ENCODE results near the gene MARVELD3.

MARVELD3 gene

GRCh38 chr16:71629278-71630016, 3.5 kb downstream of the MARVELD3 start:
- ATAC-seq (replicated peaks; ENCODE audit: extremely low read depth, poor library complexity, severe bottlenecking): no peak
- Mint-ChIP-seq H3K27ac (ENCODE audit: low read depth) (no peak overlapping the region), H3K4me1 (no peaks in the 10 kb centered on the region), H3K9me3 (no peaks in the 10 kb centered on the region), H3K27me3 (no peaks in the 10 kb centered on the region), H3K36me3 (ENCODE audit: insufficient read depth) (no peaks in the 10 kb centered on the region), H3K4me3 (no peak overlapping the region)
- no peak for DNase-seq (ENCODE audit: low spot score in 2 of 2)

DNA sequence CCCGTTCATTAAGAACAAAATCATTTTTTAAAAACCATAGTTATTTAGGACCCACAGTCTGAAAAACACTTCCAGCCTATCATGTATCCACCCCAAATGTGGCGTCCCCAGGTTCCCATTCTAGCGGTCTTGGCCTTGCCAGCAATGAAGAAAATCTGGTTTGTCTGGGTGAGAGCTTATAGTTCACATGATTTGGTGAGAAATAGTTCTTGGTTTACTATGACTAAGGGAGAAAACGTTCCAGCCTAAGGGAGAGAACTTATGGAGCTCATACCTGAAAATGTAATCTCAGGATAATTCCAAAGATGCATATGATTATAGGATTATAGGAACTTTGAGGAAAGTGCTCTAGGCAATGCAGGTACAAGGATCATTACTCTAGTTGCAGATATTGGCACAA, 4.8 kb downstream of the MARVELD3 start:
- no peak overlapping the region for H3K27ac Mint-ChIP-seq (ENCODE audit: low read depth)
- H3K27me3 Mint-ChIP-seq: no peaks in the 10 kb centered on the region
- DNase-seq (ENCODE audit: low spot score in 2 of 2) (no peak), ATAC-seq (replicated peaks; ENCODE audit: extremely low read depth, poor library complexity, severe bottlenecking) (no peak)
- H3K4me1 Mint-ChIP-seq: no peaks in the 10 kb centered on the region
- H3K9me3 Mint-ChIP-seq: no peaks in the 10 kb centered on the region
- no peaks in the 10 kb centered on the region for H3K36me3 Mint-ChIP-seq (ENCODE audit: insufficient read depth)
- H3K4me3 Mint-ChIP-seq: no peak overlapping the region

- no peak for ATAC-seq (replicated peaks; ENCODE audit: extremely low read depth, poor library complexity, severe bottlenecking)
- H3K27me3 Mint-ChIP-seq: no peaks in the 10 kb centered on the region
- no peak for DNase-seq (ENCODE audit: low spot score in 2 of 2)
- no peak overlapping the region for H3K27ac Mint-ChIP-seq (ENCODE audit: low read depth)
- no peaks in the 10 kb centered on the region for H3K9me3 Mint-ChIP-seq
- no peak overlapping the region for H3K4me3 Mint-ChIP-seq
- H3K4me1 Mint-ChIP-seq: no peaks in the 10 kb centered on the region
- no peaks in the 10 kb centered on the region for H3K36me3 Mint-ChIP-seq (ENCODE audit: insufficient read depth)
Observed at GRCh38 chr16:71631776-71632175, 5.8 kb downstream of the MARVELD3 start.

GRCh38 chr16:71635632-71636031, 9.6 kb downstream of the MARVELD3 start:
- no peaks in the 10 kb centered on the region for H3K4me1 Mint-ChIP-seq
- no peak overlapping the region for H3K27ac Mint-ChIP-seq (ENCODE audit: low read depth)
- ATAC-seq (replicated peaks; ENCODE audit: extremely low read depth, poor library complexity, severe bottlenecking) (no peak), DNase-seq (ENCODE audit: low spot score in 2 of 2) (no peak)
- H3K4me3 Mint-ChIP-seq: no peak overlapping the region
- H3K9me3 Mint-ChIP-seq: no peaks in the 10 kb centered on the region
- H3K36me3 Mint-ChIP-seq (ENCODE audit: insufficient read depth): peaks cover 3% of the 10 kb centered on the region
- H3K27me3 Mint-ChIP-seq: no peaks in the 10 kb centered on the region

GRCh38 chr16:71637398-71637797, 11.4 kb downstream of the MARVELD3 start:
- no peak overlapping the region for H3K27ac Mint-ChIP-seq (ENCODE audit: low read depth)
- H3K4me3 Mint-ChIP-seq: no peak overlapping the region
- H3K36me3 Mint-ChIP-seq (ENCODE audit: insufficient read depth): peaks cover 3% of the 10 kb centered on the region
- no peaks in the 10 kb centered on the region for H3K27me3 Mint-ChIP-seq
- no peak for DNase-seq (ENCODE audit: low spot score in 2 of 2)
- no peaks in the 10 kb centered on the region for H3K9me3 Mint-ChIP-seq
- H3K4me1 Mint-ChIP-seq: no peaks in the 10 kb centered on the region
- no peak for ATAC-seq (replicated peaks; ENCODE audit: extremely low read depth, poor library complexity, severe bottlenecking)

GRCh38 chr16:71645450-71645849, 19.5 kb downstream of the MARVELD3 start:
- no peak overlapping the region for H3K27ac Mint-ChIP-seq (ENCODE audit: low read depth)
- H3K4me1 Mint-ChIP-seq: no peaks in the 10 kb centered on the region
- H3K4me3 Mint-ChIP-seq: no peak overlapping the region
- peaks cover 6% of the 10 kb centered on the region for H3K36me3 Mint-ChIP-seq (ENCODE audit: insufficient read depth)
- H3K9me3 Mint-ChIP-seq: no peaks in the 10 kb centered on the region
- no peak for DNase-seq (ENCODE audit: low spot score in 2 of 2)
- no peaks in the 10 kb centered on the region for H3K27me3 Mint-ChIP-seq
- ATAC-seq (replicated peaks; ENCODE audit: extremely low read depth, poor library complexity, severe bottlenecking): no peak

DNA sequence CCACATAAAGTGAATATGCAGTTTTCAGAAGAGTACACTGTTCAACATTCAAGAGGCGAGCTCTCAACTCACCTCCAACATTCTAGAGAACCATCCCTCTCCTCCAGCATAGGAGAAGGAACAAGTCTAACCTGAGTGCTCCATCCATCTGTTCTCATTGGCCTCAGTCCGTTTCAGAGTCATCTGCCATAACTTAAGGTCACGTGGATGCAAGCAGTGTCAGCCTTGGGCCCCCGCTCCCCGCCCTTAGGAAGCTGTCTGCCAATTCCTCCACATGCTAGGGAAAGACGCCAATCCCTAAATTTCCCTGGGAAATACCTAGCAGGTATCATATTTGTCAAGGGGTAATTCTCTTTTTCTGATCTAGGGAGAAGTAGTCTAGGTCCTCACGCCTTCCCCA, 21.4 kb downstream of the MARVELD3 start:
- no peaks in the 10 kb centered on the region for H3K27me3 Mint-ChIP-seq
- H3K36me3 Mint-ChIP-seq (ENCODE audit: insufficient read depth): peaks cover 9% of the 10 kb centered on the region
- DNase-seq (ENCODE audit: low spot score in 2 of 2) (no peak), ATAC-seq (replicated peaks; ENCODE audit: extremely low read depth, poor library complexity, severe bottlenecking) (no peak)
- H3K4me1 Mint-ChIP-seq: no peaks in the 10 kb centered on the region
- no peak overlapping the region for H3K4me3 Mint-ChIP-seq
- H3K9me3 Mint-ChIP-seq: no peaks in the 10 kb centered on the region
- no peak overlapping the region for H3K27ac Mint-ChIP-seq (ENCODE audit: low read depth)

DNA sequence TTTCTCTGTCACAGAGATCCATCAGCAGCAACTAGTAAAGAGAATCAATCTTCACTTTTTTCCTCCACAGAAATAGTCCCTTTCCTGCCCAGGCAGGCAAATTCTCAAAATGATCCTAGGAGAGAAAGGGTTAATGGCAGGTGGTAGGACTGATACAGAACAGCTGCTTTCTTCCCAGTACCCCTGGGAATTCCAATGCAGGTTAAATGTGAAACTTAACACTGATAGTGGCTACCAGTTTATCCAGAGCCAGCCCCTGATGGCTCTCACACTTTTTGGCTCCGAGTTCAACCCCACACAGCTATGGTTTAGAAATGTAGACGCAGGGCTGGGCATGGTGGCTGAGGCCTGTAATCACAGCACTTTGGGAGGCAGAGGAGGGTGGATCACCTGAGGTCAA, 22.2 kb downstream of the MARVELD3 start:
- no peaks in the 10 kb centered on the region for H3K9me3 Mint-ChIP-seq
- H3K27ac Mint-ChIP-seq (ENCODE audit: low read depth): peak overlapping the region; percentile 59
- peaks cover 11% of the 10 kb centered on the region for H3K36me3 Mint-ChIP-seq (ENCODE audit: insufficient read depth)

GRCh38 chr16:71648921-71649320, 22.9 kb downstream of the MARVELD3 start:
- no peaks in the 10 kb centered on the region for H3K27me3 Mint-ChIP-seq
- no peak overlapping the region for H3K4me3 Mint-ChIP-seq
- peaks cover 11% of the 10 kb centered on the region for H3K36me3 Mint-ChIP-seq (ENCODE audit: insufficient read depth)
- DNase-seq (ENCODE audit: low spot score in 2 of 2) (no peak), ATAC-seq (replicated peaks; ENCODE audit: extremely low read depth, poor library complexity, severe bottlenecking) (no peak)
- H3K9me3 Mint-ChIP-seq: no peaks in the 10 kb centered on the region
- H3K27ac Mint-ChIP-seq (ENCODE audit: low read depth): peak overlapping the region; percentile 59
- no peaks in the 10 kb centered on the region for H3K4me1 Mint-ChIP-seq

More for the DNA sequence above, 22.2 kb downstream of the MARVELD3 start:
- ATAC-seq (replicated peaks; ENCODE audit: extremely low read depth, poor library complexity, severe bottlenecking) (no peak), DNase-seq (ENCODE audit: low spot score in 2 of 2) (no peak)
- no peak overlapping the region for H3K4me3 Mint-ChIP-seq
- H3K27me3 Mint-ChIP-seq: no peaks in the 10 kb centered on the region
- no peaks in the 10 kb centered on the region for H3K4me1 Mint-ChIP-seq

DNA sequence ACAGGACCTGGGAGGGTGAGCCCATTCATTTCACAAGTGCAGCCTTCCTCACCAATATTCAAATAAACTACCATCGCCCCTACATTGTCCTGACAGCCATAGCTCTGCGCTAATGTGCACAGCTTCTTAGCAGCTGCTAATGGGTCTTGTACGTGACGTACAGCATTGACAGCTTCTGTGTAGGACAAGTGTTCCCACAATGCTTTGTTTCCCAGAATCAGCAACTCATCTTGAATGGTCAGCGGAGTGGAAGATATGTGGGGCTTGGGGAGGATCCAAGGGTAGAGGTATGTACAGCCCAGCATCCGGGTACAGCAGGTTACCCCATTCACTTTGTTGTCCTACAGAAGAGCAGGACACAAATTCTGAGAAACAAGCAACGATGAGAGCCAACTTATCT, 23.7 kb downstream of the MARVELD3 start:
- Mint-ChIP-seq H3K4me3 (no peak overlapping the region), H3K27ac (ENCODE audit: low read depth) (no peak overlapping the region), H3K4me1 (no peaks in the 10 kb centered on the region), H3K36me3 (ENCODE audit: insufficient read depth) (peaks cover 11% of the 10 kb centered on the region), H3K27me3 (no peaks in the 10 kb centered on the region), H3K9me3 (no peaks in the 10 kb centered on the region)
- ATAC-seq (replicated peaks; ENCODE audit: extremely low read depth, poor library complexity, severe bottlenecking) (no peak), DNase-seq (ENCODE audit: low spot score in 2 of 2) (no peak)

DNA sequence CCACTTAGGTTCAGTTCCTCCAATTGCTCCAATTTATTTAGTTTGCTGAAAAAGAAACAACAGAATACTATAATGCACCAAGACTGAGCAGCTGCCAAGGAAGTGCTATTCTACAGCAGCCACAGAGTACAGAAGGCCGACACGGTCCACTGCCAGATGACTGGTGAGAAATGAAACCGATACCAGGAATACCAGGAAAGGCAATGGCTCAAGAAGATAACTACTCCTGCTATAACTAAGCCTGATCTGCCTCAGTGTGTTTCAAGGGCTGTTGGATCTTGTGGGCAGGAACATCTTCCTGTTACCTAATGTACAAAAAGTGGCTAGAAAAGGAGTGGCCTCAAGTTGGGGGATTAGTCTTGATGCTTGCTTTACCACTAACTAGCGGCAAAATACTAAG, 32.8 kb downstream of the MARVELD3 start:
- no peak for ATAC-seq (replicated peaks; ENCODE audit: extremely low read depth, poor library complexity, severe bottlenecking)
- DNase-seq (ENCODE audit: low spot score in 2 of 2): no peak
- Mint-ChIP-seq H3K4me3 (no peak overlapping the region), H3K36me3 (ENCODE audit: insufficient read depth) (peaks cover 14% of the 10 kb centered on the region), H3K4me1 (no peaks in the 10 kb centered on the region), H3K9me3 (no peaks in the 10 kb centered on the region), H3K27me3 (no peaks in the 10 kb centered on the region), H3K27ac (ENCODE audit: low read depth) (no peak overlapping the region)

DNA sequence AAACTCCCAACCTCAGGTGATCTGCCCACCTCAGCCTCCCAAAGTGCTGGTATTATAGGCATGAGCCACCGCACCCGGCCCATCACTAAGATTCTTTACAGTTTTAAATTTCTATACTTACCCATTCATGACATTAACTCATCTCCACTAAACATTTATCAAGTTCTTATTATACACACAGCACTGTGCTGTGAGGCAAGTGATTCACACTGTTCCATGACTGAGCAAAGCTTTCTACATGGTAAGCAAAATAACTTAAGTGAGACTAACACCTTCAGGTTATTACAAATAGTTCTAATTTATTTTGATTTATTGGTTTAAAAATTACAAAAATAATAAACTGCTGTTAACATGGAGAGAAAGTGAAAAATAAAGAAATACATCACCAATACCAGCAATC, 33.5 kb downstream of the MARVELD3 start:
- Mint-ChIP-seq H3K27ac (ENCODE audit: low read depth) (no peak overlapping the region), H3K36me3 (ENCODE audit: insufficient read depth) (peaks cover 18% of the 10 kb centered on the region), H3K27me3 (no peaks in the 10 kb centered on the region), H3K4me3 (no peak overlapping the region), H3K4me1 (no peaks in the 10 kb centered on the region), H3K9me3 (no peaks in the 10 kb centered on the region)
- no peak for DNase-seq (ENCODE audit: low spot score in 2 of 2)
- ATAC-seq (replicated peaks; ENCODE audit: extremely low read depth, poor library complexity, severe bottlenecking): no peak

DNA sequence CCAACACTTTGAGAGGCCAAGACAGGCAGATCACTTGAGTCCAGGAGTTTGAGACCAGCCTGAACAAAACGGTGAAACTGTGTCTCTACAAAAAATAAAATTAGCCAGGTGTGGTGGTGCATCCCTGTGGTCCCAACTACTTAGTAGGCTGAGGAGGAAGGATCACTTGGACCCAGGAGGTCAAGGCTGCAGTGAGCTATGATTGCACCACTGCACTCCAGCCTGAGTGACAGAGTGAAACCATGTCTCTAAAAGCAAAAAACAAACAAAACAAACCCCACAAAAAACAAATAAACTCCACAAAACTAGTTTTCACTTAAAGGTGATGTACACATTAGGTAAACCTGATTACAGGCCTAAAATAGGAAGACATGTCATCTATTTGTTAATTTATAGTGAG, 40.3 kb downstream of the MARVELD3 start:
- no peaks in the 10 kb centered on the region for H3K9me3 Mint-ChIP-seq
- H3K27ac Mint-ChIP-seq (ENCODE audit: low read depth): no peak overlapping the region
- H3K27me3 Mint-ChIP-seq: no peaks in the 10 kb centered on the region
- ATAC-seq (replicated peaks; ENCODE audit: extremely low read depth, poor library complexity, severe bottlenecking): no peak
- H3K4me1 Mint-ChIP-seq: no peaks in the 10 kb centered on the region
- DNase-seq (ENCODE audit: low spot score in 2 of 2): no peak
- peaks cover 14% of the 10 kb centered on the region for H3K36me3 Mint-ChIP-seq (ENCODE audit: insufficient read depth)
- no peak overlapping the region for H3K4me3 Mint-ChIP-seq

All from central memory CD8-positive, alpha-beta T cell (primary cell).